Myometrial cell (primary cell): Measurements from ENCODE around the gene SNX17. TPM values are rescaled to one million over a fixed set of nuclear protein-coding genes. Genes with fewer than 3 reads are reported as not detected.

Experiments used
- total RNA-seq: library from RNA; depleted of rRNA; stranded (reverse); fragments of >200 nt; gene quantifications from 2 replicates; pipeline ENCODE4 v1.2.3, GENCODE V29; 2015

The SNX17 gene
- total RNA-seq: 194 and 201 TPM in 2 replicates

GRCh38 chr2:27370026-27370815, at the start of gene SNX17, which contains the start of gene EIF2B4:
SNX17 (plus strand) TSS chr2:27370616; CDS start chr2:27370744, 128 bp downstream.
EIF2B4 (minus strand) TSS chr2:27370338; CDS start chr2:27370314, 24 bp downstream.

DNA sequence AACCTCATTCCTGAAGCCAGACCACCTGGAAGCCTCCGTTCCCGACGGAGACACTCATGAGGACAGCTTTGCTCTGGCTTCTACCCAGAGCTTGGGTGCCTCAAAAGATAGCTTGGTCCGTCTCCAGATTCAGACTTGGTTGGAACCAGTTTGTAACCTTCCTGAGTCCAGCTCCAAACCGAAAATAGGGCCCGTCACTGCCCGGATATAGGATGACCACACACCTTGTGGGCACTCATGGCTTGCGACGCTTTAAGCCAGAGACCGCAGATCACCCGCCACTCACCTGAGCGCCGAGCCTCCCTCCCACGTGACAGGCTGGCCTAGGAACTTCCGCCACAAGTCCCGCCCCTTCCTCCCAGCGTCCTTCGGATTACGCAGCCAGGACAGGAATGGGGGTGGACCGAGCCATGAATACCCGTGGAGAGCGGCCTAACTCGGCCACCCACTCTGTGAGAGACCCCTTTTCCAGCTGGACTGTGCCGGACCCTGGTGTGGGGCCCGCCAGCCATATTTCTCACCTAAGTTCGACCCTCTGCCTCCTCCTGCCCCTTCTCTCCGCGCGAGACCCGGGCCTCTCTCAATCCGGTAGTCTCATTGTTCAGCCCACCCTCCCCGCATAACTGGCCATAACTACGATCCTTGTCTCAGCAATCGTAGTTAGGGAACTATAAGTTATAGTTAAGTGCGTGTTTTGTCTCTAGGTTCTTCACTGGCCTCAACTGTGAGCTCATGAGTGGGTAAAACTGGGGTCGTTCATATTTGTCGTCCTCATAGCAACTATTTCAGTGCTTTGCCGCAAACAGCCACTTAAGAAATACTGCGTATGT, 47.4 kb upstream of the SNX17 start, which contains the start of gene MPV17:
MPV17 (minus strand) TSS at position 332 of the 830 bp plus-strand sequence. CDS start 580 bp downstream, outside the sequence.

DNA sequence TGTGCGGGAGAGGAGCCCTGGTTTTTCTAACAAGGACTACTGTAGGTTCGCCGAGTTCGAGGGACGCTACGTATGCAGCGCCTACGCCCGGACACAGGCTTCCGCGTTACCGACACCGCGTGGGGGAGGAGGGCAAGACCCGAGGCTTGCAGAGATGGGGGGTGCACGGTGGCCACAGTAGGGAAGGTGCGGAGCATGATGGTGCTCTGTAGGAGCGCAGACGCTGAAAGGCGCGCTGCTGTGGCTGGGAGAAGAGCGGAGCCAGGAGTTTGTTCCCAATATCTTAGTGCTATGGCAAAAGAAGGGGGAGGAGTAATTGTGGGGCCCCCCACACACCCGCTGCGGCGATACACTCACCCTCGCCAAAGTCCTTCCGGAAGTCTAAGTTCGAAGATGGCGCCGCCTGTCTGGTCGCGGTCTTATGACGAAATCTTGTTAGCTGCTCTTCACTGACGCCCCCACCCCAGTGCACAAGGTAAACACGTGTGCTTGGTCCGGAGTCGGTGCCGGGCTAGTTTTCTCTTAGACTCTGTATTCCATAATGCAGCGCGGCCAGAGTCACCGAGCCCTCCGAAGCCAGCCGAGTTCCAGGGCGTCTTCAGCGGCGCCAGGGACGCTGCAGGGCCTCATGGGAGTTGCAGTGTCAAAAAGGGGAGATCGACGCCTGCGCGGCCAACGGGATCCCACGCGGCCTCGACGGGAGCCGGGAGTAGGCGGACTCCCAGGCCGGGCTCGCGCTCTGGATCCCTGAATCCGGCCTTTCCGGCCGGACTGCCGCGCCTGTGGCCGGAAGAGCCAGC, 13.8 kb upstream of the SNX17 start, which contains the start of gene GTF3C2:
GTF3C2 (minus strand) TSS at position 383 of the 800 bp plus-strand sequence. CDS start 13,210 bp downstream, outside the sequence.

GRCh38 chr2:27380626-27381545, 10.5 kb downstream of the SNX17 start, which contains the start of gene ZNF513:
ZNF513 (minus strand) TSS chr2:27380734; CDS start chr2:27380526, 208 bp downstream.

GRCh38 chr2:27409321-27410073, 39.1 kb downstream of the SNX17 start, which contains the start of gene PPM1G:
PPM1G (minus strand) TSS chr2:27409591; CDS start chr2:27409422, 169 bp downstream.

Other genes with a start within 250 kb of the SNX17 start
- not detected in 2 replicates for gene ABHD1, start 246.8 kb upstream of the SNX17 start, total RNA-seq
- gene PREB, start 236.0 kb upstream of the SNX17 start, total RNA-seq: 49.8 and 70.1 TPM in 2 replicates
- not detected in 2 replicates for gene PRR30, start 231.2 kb upstream of the SNX17 start, total RNA-seq
- not detected in 2 replicates for gene TCF23, start 221.6 kb upstream of the SNX17 start, total RNA-seq
- 246 and 294 TPM in 2 replicates for gene ATRAID, start 158.6 kb upstream of the SNX17 start, total RNA-seq
- gene SLC5A6, start 158.3 kb upstream of the SNX17 start, total RNA-seq: 21.0 and 24.8 TPM in 2 replicates
- gene CAD, start 153.2 kb upstream of the SNX17 start, total RNA-seq: 41.5 and 65.4 TPM in 2 replicates
- not detected in 2 replicates for gene SLC30A3, start 107.6 kb upstream of the SNX17 start, total RNA-seq
- not detected in 2 replicates for gene DNAJC5G, start 95.2 kb upstream of the SNX17 start, total RNA-seq
- under 0.01 TPM in 1 of 2 replicates, not detected in the other for gene TRIM54, start 88.2 kb upstream of the SNX17 start, total RNA-seq
- not detected in 2 replicates for gene UCN, start 62.2 kb upstream of the SNX17 start, total RNA-seq
- gene MPV17, start 47.5 kb upstream of the SNX17 start, total RNA-seq: 134 TPM in 2 replicates
- gene GTF3C2, start 13.9 kb upstream of the SNX17 start, total RNA-seq: 50.5 and 53.7 TPM in 2 replicates
- 39.9 and 53.0 TPM in 2 replicates for gene EIF2B4, start 278 bp upstream of the SNX17 start, total RNA-seq
- 5.1 and 6.6 TPM in 2 replicates for gene ZNF513, start 10.1 kb downstream of the SNX17 start, total RNA-seq
- 100 and 113 TPM in 2 replicates for gene PPM1G, start 39.0 kb downstream of the SNX17 start, total RNA-seq
- gene NRBP1, start 58.0 kb downstream of the SNX17 start, total RNA-seq: 96.9 and 112 TPM in 2 replicates
- gene KRTCAP3, start 71.8 kb downstream of the SNX17 start, total RNA-seq: not detected in 2 replicates
- gene IFT172, start 119.1 kb downstream of the SNX17 start, total RNA-seq: 17.6 and 19.5 TPM in 2 replicates
- gene FNDC4, start 124.6 kb downstream of the SNX17 start, total RNA-seq: 28.5 and 31.9 TPM in 2 replicates
- gene GCKR, start 126.2 kb downstream of the SNX17 start, total RNA-seq: not detected in 2 replicates
- 17.3 and 43.6 TPM in 2 replicates for gene ZNF512, start 212.4 kb downstream of the SNX17 start, total RNA-seq